NCI-H2227 (cell line): ENCODE data around the gene CREB3L4.

Experiments
- DNase-seq: peaks from one replicate; lab custom pipeline; 2025; ENCODE audit not compliant: unreplicated experiment; lab: John Stamatoyannopoulos, UW

The CREB3L4 gene

DNA sequence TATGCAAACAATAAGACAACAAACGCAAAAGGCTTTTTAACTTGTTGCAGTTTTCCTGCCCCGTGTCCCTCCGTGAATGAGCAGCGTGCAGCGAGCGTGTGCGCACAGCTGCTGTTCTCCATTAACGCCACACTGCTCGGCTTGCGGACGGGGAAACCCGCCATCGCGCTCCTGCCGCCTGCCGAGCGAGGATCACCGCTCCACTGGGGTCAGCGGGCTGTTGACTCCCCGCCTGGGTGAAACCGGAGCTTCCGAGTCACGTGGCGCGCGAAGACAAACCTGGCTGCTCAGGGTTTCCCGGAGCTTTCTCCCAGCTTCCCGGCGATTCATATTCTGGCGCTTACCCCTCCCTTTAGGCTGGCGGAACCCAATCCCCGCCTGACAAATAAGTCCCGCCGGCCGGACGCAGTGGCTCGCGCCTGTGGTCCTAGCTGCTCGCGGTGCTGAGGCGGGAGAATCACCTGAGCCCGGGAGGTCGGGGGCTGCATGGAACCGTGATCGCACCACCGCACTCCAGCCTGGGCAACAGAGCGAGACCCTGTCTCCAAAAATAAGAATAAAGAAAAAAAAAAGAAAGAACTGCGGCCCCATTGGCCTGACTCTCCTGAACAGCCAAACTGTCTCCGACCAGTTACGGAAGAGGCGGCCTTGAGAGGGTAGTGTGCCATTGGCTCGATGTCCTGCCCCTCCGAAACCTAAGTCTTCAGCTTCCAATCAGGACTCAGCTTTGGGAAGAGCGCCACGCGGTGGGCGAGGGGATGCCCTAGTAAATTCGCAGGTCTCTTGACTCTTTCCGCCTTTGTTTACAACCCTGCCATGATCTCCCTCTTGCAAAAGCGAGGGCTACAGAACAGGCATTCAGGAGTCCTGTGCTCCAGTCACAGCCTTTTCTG, at the start of gene CREB3L4:
CREB3L4 (plus strand) TSS at position 796 of the 893 bp plus-strand sequence. CDS start 624 bp downstream, outside the sequence.
- DNase-seq, result peak; percentile 97

DNA sequence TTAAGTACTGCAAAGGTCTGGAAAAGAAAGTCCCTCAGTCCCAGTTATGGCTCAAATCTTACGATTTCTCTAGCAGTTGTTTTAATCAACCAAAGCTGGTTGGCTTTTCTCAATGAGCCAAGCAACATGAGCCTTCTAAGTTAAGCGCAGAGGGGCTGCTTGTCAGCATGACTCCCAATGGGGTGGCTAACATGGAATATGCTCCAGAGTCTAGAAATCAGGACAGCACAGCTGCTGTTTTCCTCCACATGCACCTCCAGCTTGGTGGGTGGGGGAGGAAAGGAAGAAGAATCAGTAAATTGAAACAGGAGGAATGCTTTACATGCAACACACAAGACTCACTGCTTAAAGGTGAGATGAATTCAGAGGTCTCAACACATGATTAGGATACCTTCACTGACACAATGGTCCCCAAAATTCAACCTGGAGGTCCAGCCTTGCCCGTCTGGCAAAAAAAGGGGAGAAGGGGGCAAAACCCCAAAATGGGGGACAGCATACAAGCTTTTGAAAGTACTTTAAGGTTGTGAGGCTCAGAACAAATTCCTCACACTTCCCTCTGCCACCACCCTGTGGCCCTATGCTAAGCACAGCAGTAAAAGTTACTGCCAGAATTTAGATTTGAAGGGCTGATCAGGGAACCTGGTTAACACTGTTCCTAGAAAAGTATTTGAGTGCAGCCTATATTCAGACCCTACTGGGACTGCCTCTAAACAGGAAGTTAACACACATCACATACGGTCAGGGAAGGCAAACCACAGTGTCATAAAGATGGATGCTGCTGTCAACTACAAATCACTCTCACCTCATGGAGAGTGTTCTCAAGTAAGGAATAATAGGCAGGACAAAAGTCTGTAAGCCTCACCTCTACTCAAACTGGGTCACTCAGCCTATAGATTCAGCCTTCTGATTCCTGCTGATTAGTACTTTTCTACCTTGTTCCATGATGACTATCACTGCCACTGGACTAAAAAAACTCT, 47.5 kb upstream of the CREB3L4 start:
- no peak for DNase-seq

- DNase-seq, result no peak
Observed at GRCh38 chr1:153921080-153921802, 46.5 kb upstream of the CREB3L4 start.

GRCh38 chr1:153921803-153922075, 46.0 kb upstream of the CREB3L4 start:
- DNase-seq, result no peak

- DNase-seq, result peak; percentile 91
Observed at GRCh38 chr1:153922076-153922971, 45.4 kb upstream of the CREB3L4 start.

DNA sequence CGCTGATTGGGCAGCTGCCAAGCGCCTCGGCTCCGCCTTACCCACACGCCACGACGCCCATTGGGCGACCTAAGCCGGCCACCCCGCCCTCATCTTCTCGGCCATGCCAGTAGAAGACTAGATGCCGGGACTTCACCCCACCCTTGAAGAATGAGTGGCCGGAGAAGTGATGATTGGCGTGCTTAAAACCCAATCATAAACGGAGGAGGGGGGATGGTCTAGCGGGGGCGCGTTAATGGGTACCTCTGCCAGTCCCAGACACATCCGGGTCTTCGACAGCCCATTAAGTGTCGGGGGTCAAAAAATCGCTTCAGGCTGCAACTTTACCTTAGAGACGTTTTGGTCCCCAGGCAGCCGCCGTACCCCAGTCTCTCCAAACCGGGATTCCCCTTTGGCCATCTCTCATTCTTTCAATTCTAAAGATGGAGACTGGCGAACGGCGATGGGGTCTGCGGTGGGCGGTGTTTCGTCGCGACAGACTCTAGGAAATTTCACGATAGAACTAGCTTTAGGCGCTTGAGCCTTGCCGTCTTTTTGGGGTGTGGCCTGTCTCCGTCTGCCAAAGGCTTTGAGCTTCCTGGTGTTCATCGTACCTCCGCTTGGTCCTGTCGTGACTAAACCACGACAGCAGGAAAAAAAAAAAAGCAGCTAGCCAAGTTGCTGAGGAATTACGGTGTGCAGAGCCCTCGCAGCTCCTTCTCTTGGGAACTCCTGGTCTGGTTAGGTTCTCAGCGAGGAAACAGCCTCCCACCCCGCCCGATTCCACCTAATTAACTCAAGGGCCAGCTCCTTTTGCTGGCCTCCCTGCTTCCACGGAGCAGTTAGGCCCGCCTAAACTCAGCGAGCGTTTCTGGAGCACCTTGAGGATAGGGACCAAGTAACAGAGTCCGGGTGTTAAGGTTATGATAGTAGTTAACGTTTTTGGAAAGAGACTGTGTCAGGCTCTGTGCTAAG, 44.5 kb upstream of the CREB3L4 start, which contains the start of gene GATAD2B:
GATAD2B (minus strand) TSS at position 1 of the 954 bp plus-strand sequence. CDS start 94,625 bp downstream, outside the sequence.
- peak; percentile 100 for DNase-seq

DNA sequence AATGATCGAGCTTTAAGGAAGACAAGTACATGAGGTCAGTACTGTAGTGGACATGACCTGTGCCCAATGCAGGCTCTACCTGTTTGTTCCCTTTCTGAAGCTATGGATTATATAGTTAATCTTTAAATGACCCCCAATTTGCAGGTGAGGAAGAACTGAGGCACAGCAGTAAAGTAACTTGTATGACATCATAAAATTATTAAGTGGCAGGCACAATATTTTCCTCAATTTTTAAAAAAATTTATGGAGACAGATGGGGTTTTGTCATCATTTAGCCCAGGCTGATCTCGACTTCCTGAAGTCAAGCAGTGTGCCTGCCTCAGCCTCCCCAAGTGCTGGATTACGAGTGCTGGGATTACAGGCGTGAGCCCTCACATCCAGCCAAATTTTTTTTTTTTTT, 41.3 kb upstream of the CREB3L4 start:
- DNase-seq, result no peak

- DNase-seq, result no peak
Observed at GRCh38 chr1:153928245-153928644, 39.5 kb upstream of the CREB3L4 start.

GRCh38 chr1:153928791-153929341, 38.8 kb upstream of the CREB3L4 start:
- no peak for DNase-seq

DNA sequence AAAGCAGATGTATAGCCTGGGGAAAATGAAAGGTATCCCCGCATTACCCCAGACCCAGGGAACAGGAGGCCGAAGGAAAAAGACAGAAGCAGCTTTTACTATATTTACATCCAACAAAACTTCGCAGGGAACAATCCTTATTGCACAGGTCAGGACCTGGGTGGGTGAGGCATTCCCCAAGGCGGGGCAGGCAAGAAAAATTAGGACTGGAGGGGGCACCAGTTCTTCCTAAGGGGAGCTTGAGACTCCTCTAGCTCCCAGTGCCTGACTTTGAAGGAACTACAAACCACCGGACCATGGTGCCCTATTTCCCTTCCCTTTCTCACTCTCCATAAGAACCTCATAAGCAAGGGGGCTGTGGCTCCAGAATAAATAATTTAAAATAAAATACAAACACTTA, 38.3 kb upstream of the CREB3L4 start:
- no peak for DNase-seq

GRCh38 chr1:153929981-153930948, 37.4 kb upstream of the CREB3L4 start:
- DNase-seq, result no peak

DNA sequence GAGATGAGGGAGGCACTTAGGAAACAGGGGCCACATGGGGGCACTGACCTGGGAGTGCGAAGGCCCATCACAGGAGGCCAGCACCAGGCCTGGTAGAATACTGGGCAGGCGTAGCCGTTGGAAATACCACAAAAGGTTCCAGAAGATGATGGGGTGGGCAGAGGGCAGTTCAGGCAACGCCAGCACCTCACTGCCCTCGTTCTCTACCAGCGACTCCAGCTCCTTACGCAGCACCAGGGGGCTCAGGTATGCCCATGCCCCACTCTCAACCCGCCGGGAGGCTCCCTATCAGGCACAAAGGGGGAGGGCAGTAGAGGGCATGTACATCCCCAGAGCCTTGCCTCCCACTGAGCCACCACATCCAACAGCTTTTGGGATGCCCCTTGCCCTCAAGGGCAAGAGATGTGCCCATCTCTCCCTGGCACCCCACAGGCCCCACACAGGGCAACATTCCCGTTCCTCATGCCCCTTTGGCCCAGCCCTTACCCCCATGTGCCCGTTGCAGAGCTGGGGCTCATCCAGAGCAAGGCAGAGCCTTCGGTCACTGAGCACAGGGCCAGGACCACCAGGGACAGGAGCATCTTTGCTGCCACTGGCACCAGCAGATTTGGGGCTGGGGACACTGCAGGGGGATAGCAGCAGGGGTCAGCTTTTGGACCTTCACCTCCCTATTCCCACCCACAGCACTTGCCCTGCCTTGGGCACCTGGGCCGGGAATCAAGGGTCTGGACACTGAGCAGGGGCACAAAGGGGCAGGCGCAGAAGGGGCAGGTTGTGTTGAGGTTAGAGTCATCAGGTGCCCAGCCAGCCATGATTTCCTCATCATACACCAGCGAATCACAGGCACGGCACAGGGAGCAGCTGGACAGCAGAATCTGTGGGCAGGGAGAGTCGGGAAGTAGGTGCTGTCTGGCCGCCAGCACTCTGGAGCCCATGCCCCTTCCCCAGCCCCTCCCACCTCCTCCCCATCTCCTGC, 35.3 kb upstream of the CREB3L4 start:
- no peak for DNase-seq

GRCh38 chr1:153933430-153933829, 34.3 kb upstream of the CREB3L4 start:
- no peak for DNase-seq

DNA sequence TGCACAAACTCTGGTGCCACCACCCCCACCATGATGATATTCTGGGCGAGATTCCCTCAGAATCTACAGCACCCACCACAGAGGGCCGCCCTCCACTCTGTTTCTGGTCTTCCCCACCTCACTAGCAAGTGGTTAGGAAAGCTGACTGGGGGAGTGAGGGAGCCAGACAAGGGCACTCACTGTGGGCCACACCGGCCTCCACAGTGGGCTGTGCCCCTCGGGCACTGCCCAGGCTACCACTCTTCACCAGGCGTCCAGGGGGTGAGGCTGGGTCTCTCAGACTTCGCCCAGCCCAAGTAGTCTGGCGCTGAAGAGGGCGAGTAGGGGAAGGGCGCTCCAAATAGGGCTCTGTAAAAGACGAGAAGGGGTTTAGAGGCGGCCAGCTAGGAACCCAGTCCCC, 33.7 kb upstream of the CREB3L4 start:
- no peak for DNase-seq

DNA sequence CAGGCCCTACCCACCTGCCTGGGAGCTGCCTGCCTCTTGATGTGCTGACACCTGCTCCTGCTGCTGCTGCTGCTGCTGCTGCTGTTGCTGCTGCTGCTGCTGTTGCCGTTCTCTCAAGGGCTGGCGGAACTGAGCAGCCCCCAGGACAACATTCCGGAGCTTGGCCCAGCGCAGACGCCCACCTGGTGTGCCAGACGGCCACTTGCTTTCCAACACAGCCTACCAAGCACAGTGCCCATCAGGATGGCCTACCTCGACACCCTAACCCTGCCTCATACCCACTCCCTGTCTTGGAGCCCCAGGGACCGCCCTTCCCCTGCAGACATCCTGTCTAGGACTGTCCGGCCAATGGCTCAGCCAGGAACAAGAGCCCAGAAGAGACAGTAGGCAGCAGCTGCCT, 33.0 kb upstream of the CREB3L4 start:
- DNase-seq, result no peak
